HTERT RPE-1 (cell line): ENCODE data around the gene WAS.
"Not testable (repeated sequence)": the region's sequence is repeated elsewhere in the genome, so short reads cannot be mapped to it uniquely, and the experiment has no call there.

ENCODE experiments used
- in situ Hi-C: fragments of 300-500 bp; cut with MboI; formaldehyde crosslinking; loops from 4 replicates; pipeline ENCODE4 v1.14.3; 2020; ENCODE audit warnings: low sequenced_read_pairs

WAS gene

GRCh38 chrX:48683411-48683982 lies at the start of gene WAS:
Gene WAS, plus strand, starts transcription at chrX:48683799. Its CDS starts 55 bp downstream, at chrX:48683854.
- in situ Hi-C loops, result no loop called here

DNA sequence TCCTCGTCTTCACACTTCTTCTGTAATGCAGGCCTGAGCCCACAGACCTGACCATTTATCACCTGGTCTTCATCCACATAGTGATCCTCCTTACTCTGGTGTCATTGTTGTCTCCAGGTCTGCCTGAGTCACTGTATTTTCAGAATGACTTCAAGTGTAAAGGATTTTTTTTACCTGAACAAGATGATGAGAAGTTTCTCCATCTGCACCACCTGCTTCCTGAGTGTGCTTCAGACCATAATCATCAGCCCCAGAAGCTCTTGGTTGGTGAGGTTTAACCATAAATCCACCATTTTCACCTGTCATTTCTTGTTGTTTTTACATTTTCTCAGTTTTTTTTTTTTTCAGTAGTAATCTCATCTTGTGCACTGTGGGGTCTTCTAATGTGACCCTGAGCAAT lies 47.3 kb upstream of the WAS start:
- in situ Hi-C loops, result no loop called here

GRCh38 chrX:48636776-48637175 lies 46.8 kb upstream of the WAS start:
- in situ Hi-C loops, result no loop called here

DNA sequence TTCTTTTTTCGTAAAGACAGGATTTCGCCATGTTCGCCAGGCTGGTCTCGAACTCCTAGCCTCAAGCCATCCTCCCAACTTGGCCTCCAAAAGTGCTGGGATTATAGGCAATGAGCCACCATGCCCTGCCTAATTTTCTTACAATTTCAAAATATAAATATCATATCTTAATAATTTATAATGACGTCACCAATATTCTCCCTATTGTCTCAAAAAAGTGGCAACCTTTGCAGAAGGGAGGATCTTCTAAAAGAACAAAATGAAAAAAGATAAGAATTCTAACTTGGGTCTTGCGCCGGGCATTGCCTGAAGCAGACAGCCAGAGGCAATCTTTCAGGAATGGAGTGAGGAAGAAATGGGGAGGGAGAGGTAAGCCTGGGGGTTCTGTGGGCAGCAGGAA lies 37.9 kb upstream of the WAS start:
- in situ Hi-C loops, result no loop called here

GRCh38 chrX:48648336-48648751 lies 35.3 kb upstream of the WAS start:
- in situ Hi-C loops, result no loop called here

DNA sequence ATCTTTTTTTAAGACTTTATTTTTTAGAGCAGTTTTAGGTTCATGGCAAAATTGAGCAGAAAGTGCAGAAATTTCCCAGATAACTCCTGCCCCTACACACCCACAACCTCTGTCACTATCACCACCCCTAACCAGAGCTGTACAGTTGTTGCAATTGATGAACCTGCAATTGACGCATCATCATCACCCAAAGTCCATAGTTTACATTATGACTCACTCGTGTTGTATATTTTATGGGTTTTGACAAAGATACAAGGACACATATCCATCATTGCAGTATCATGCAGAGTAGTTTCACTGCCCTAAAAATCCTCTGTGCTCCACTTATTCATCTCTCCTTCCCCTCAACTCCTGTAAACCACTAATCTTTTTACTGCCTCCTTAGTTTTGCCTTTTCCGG lies 34.5 kb upstream of the WAS start:
- in situ Hi-C loops, result no loop called here

DNA sequence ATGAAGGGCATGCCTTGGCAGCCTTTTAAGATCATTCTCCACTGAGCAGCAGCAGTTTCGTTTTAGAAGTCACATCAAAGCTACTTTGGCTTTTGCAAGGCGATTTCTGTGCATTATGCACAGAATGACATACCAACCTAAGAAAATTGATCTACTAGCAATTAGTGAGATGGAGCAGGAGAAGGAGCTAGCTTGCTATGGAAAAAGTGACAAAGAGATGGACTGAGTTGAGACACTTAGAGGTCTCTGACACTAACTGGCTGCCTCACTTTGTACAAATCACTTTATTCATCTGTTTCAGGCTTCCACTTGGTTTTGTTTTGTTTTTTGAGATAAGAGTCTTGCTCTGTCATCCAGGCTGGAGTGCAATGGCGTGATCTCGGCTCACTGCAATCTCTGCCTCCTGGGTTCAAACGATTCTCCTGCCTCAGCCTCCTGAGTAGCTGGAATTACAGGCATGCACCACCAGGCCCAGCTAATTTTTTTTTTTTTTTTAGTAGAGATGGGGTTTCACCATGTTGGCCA lies 31.5 kb upstream of the WAS start:
- in situ Hi-C loops, result not testable (repeated sequence)

DNA sequence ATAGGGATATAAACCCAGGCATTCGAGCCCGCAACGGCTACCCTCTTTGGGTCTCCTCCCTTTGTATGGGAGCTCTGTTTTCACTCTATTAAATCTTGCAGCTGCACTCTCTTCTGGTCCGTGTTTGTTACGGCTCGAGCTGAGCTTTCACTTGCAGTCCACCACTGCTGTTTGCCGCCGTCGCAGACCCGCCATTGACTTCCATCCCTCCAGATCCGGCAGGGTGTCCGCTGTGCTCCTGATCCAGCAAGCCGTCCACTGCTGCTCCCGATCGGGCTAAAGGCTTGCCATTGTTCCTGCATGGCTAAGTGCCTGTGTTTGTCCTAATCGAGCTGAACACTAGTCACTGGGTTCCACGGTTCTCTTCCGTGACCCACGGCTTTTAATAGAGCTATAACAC lies 28.9 kb upstream of the WAS start:
- in situ Hi-C loops, result not testable (repeated sequence)

- in situ Hi-C loops, result not testable (repeated sequence)
Measured at GRCh38 chrX:48659686-48660085, 23.9 kb upstream of the WAS start.

DNA sequence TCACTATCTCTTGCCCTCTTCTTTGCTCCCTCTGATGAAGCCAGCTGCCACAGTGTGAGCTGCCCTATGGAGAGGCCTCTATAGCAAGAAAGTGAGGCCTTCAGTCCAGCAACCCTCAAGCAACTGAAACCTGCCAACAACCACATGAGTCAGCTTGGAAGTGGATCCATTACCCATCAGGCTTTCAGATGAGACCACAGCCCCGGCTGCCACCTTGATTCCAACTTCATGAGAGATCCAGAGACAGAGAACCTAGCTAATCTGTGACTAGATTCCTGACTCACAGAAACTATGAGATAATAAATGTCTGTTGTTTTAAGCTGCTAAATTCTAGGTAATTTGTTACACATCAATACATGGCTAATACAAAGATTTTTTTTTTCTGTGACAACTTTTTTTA lies 20.4 kb upstream of the WAS start:
- in situ Hi-C loops, result no loop called here

- in situ Hi-C loops, result no loop called here
Measured at GRCh38 chrX:48664156-48664555, 19.4 kb upstream of the WAS start.

GRCh38 chrX:48665991-48666390 lies 17.6 kb upstream of the WAS start:
- in situ Hi-C loops, result no loop called here

DNA sequence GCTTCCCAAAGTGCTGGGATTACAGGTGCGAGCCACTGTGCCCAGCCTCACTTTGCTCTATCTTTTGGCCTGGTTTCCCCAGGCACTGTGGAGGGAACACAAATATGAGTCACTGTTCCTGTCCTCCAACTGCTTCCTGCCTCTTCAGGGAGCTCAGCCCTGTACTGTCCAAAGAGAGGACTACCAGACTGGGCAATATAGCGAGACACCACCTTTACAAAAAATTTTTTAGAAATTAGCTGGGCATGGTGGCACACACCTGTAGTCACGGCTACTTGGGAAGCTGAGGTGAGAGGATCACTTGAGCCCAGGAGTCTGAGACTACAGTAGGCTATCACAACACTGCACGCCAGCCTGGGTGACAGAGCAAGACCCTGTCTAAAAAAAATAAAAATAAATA lies 16.9 kb upstream of the WAS start:
- in situ Hi-C loops, result no loop called here

DNA sequence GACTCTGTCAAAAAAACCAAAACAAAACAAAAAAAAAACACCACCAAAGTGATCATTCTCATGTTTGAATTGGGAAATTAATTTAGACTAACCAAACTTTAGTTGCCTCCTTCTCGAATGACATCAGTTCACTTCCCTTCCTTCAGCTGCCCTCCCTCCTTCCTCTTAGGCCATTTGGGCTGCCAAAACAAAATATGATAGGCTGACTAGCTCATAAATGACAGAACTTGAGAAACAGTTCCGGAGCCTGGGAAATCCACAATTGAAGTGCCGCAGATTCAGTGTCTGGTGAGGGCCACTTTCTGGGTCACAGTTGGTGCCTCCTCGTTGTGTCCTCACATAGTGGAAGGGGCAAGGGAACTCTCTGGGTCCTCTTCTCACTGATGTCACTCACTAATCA lies 16.1 kb upstream of the WAS start:
- in situ Hi-C loops, result no loop called here

DNA sequence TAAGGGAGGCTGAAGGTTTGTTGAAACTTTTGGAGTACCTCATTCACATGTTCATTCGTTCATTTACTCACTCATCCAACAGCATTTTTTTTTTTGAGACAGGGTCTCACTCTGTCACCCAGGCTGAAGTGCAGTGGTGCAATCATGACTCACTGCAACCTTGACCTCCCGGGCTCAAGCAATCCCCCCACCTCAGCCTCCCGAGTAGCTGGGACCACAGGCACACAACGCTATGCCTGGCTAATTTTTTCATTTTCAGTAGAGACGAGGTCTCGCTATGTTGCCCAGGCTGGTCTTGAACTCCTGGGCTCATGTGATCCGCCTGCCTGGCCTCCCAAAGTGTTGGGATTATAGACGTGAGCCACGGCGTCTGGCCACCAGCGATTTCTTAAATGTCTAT lies 15.4 kb upstream of the WAS start:
- in situ Hi-C loops, result not testable (repeated sequence)

GRCh38 chrX:48676106-48676892 lies 7.3 kb upstream of the WAS start:
- in situ Hi-C loops, result no loop called here

- in situ Hi-C loops, result no loop called here
Measured at GRCh38 chrX:48676893-48677270, 6.7 kb upstream of the WAS start.

GRCh38 chrX:48677516-48677915 lies 6.1 kb upstream of the WAS start:
- in situ Hi-C loops, result no loop called here

DNA sequence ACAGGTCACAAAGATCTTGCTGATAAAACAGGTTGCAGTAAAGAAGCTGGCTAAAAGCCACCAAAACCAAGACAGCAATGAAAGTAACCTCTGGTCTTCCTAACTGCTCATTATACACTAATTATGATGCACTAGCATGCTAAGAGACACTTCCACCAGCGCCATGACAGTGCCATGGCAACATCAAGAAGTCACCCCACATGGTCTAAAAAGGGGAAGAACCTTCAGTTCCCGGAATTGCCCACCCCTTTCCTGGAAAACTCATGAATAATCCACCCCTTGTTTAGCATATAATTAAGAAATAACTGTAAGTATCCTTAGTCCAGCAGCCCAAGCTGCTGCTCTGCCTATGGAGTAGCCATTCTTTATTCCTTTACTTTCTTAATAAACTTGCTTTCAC lies 3.1 kb upstream of the WAS start:
- in situ Hi-C loops, result not testable (repeated sequence)

GRCh38 chrX:48680925-48681324 lies 2.7 kb upstream of the WAS start:
- in situ Hi-C loops, result not testable (repeated sequence)

- in situ Hi-C loops, result no loop called here
Measured at GRCh38 chrX:48681539-48682183, 1.9 kb upstream of the WAS start.

DNA sequence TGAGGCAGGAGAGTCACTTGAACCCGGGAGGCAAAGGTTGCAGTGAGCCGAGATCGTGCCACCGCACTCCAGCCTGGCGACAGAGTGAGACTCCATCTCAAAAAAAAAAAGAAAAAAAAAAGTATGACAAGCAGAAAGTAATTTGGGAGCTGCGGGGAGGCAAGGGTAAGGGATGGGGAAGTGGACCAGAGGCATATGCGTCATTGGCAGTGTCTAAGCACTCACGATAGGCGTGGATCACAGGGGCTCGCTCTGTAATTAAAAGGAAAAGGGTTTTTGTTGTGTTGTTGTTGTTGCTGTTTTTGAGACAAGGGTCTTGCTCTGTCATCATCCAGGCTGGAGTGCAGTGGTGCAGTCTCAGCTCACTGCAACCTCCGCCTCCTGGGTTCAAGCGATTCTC lies 804 bp upstream of the WAS start:
- in situ Hi-C loops, result not testable (repeated sequence)
